Mesodermal cell (in vitro differentiated cells): Measurements from ENCODE around the gene DOCK4.

ENCODE experiments used
- H3K27ac ChIP-seq: 2 replicates; pipeline ENCODE4 v1.7.0; 2013; ENCODE audit warnings: mild to moderate bottlenecking, low read depth, low read length, moderate library complexity; ENCODE audit not compliant: severe bottlenecking
- H3K36me3 ChIP-seq: 2 replicates; pipeline ENCODE4 v1.7.1; 2013; ENCODE audit warnings: mild to moderate bottlenecking, low read length, moderate library complexity; ENCODE audit not compliant: control insufficient read depth, insufficient read depth
- H3K4me1 ChIP-seq: one replicate; pipeline ENCODE4 v1.7.1; 2013; ENCODE audit warnings: mild to moderate bottlenecking, low read length; ENCODE audit not compliant: insufficient read depth, control insufficient read depth, poor library complexity, severe bottlenecking
- H3K4me3 ChIP-seq: 2 replicates; pipeline ENCODE4 v1.7.0; 2013; ENCODE audit warnings: low read length, control low read depth, mild to moderate bottlenecking; ENCODE audit not compliant: insufficient read depth, poor library complexity, severe bottlenecking; ENCODE audit errors: extremely low read depth
- H3K9me3 ChIP-seq: 2 replicates; pipeline ENCODE4 v1.7.1; 2013; ENCODE audit warnings: mild to moderate bottlenecking, low read length, moderate library complexity; ENCODE audit not compliant: control insufficient read depth
- WGBS, 2 experiments: methylation state at CpG; one replicate each; pipeline ENCODE4 v1.1.5; 2013; ENCODE audit warnings: missing lambda C conversion rate in 2 of 2; ENCODE audit not compliant: insufficient coverage in 2 of 2; 5-methylcytosine and 5-hydroxymethylcytosine counted together

DOCK4 gene

DNA sequence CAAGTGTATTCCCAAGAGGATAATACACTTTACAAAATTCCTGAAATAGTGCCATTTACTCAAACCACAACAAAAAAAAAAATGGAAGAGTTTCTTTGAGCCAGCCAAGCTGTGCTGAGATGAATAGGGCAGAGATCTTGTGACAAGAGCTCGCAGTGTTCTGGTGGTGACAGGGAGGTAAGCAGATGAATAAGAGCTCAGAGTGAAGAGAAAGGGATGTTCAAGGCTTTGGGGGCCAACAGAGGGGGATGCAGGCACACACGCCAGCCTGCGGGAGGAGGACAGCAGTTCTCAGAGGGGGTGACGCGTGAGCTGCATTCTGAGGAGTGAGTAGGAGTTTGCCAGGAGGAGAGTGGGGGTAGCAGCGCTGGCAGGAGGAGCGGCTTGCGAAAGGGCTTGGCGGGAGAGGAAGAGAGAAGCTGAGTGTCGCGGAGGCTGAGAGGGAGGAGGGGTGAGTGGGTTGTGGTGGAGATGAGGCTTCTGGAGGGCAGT is 449.5 kb downstream of the DOCK4 start:
- 23 to 27% methylated on average over 10 to 11 of the region's 11 CpGs for WGBS, 2 experiments
- Histone ChIP-seq H3K4me3 (no peak overlapping the region), H3K4me1 (peaks cover 13% of the 10 kb centered on the region), H3K9me3 (no peaks in the 10 kb centered on the region), H3K36me3 (peaks cover 47% of the 10 kb centered on the region), H3K27ac (peak overlapping the region; percentile 13)

DNA sequence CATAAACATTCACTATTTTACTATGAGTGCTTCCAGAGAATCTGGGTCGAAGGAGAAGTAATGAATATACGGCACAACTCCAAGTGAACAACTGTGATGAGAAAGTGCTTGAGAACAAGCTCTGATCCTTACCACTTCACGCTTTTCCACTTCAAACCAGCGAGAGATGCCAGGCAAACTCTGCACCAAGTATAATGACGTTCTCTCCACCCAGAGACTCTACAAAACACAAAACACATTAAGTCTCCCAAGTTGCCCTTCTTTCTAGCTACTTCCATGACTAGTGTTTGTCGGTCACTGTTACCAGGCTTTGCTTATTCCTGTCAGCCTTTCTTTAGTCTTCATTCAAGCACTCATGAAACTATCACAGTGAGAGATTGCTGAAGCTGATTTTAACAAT is 450.8 kb downstream of the DOCK4 start:
- Histone ChIP-seq H3K9me3 (no peaks in the 10 kb centered on the region), H3K4me3 (no peak overlapping the region), H3K36me3 (peaks cover 46% of the 10 kb centered on the region), H3K27ac (no peak overlapping the region), H3K4me1 (peaks cover 13% of the 10 kb centered on the region)
- 81 to 94% methylated on average over 2 to 4 of the region's 6 CpGs for WGBS, 2 experiments

DNA sequence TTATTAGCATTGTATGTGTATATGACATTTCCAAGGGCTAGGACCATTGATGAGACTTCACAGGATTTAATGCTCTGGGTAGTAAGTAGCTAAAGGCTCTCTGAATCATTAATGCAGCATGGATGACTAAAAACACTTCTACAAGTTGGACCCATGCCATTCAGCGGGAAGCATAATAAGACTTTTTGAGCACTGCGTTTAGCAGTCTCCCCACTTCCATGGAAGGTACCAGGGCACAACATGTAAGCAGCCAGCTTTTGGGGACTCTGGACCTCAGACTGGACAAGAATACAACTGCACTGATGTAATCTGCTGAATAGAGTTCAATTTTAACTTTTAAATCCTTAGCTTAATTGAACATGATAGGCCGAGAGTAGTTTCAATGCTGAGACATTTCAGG is 452.2 kb downstream of the DOCK4 start:
- WGBS, 2 experiments, result 100% methylated on average over 2 of the region's 3 CpGs
- Histone ChIP-seq H3K36me3 (peaks cover 40% of the 10 kb centered on the region), H3K4me3 (no peak overlapping the region), H3K9me3 (no peaks in the 10 kb centered on the region), H3K27ac (no peak overlapping the region), H3K4me1 (peaks cover 13% of the 10 kb centered on the region)

DNA sequence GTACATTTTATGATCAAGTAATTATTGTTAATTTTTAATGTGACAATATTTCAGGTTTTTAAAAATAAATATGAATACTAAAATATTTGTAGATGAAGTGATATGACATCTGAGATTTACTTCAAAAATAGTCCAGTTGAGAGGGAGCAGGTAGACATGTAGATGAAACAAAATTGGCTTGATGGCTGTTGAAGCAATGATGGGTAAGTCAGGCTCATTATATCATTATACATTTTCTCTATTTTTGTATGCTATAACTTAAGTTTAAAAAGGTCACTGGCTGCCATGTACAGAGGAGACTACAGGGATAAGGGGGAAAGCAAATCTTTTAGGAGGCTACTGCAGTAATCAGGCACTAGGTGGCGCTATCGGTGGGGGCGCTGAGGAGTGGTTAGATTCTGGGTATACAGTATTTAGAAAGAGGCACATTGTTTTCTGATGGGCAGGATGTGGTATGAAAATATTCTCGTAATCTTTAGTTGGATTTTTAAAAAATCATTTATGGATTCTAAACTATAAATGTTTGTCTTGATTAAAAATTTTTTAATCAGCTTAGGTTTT is 454.1 kb downstream of the DOCK4 start:
- WGBS, 2 experiments, result 0 to 6% methylated on average over 3 of the region's 4 CpGs
- Histone ChIP-seq H3K4me1 (peaks cover 4% of the 10 kb centered on the region), H3K4me3 (no peak overlapping the region), H3K9me3 (no peaks in the 10 kb centered on the region), H3K27ac (no peak overlapping the region), H3K36me3 (peaks cover 32% of the 10 kb centered on the region)

DNA sequence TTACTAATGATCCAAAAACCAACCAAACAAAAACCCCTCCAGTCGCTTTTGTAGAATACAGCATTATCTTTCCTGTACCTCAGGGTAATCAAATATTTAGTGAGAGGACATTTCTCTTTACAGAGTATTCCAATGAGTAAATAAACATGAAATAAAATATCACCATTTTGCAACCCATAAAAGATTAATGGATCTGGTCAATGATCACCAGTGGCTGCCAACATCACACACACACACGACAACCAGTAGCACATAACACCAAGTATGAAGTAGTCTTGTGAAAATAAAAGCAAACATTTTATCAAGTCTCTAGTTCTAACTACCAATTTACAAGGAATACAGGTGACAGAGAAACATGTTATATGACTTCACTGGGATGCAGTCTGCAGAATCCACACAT is 455.3 kb downstream of the DOCK4 start:
- Histone ChIP-seq H3K27ac (no peak overlapping the region), H3K4me3 (no peak overlapping the region)
- WGBS, 2 experiments, result no CpG with 5 or more reads among the region's 2 CpGs

DNA sequence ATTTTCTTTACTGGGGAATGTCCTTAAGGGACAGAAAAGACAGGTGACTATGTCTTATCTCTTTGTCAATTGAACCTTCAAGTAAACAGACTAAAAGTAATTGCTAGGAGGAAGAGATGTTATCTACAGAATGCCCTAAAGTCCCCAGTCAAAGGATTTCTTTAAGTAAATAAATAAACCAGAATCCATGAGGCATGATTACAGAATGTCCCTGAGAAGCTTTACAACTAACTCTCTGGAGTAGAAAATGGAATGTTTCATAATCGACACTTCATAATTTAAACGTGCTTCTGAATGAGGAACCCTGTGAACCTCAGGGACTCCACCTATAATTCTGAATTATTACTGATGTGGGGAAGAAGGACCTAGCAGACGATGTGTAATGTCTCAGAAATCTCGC is 456.0 kb downstream of the DOCK4 start:
- 68 to 100% methylated on average over 2 of the region's 4 CpGs for WGBS, 2 experiments
- Histone ChIP-seq H3K4me1 (no peaks in the 10 kb centered on the region), H3K9me3 (no peaks in the 10 kb centered on the region), H3K27ac (no peak overlapping the region), H3K4me3 (no peak overlapping the region), H3K36me3 (peaks cover 43% of the 10 kb centered on the region)

More for the DNA sequence above, 455.3 kb downstream of the DOCK4 start:
- Histone ChIP-seq H3K36me3 (peaks cover 43% of the 10 kb centered on the region), H3K4me1 (no peaks in the 10 kb centered on the region), H3K9me3 (no peaks in the 10 kb centered on the region)

DNA sequence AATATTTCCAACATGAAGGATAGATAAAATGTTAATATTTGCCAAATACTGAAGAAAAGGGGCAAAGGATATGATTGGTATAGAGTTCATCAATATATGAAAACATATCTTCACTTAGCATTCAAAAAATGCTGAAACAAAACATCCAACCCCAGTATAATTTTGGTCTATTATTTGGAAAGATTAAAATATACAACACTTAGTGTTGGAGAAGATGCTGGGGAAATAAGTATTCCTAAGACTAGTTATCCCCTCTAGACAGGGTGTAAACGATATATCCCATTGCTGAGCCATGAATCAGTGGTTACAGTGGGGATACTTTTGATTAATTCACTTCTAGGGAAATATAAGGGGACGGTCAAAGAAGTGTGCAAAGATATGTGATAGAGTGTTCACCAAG is 456.6 kb downstream of the DOCK4 start:
- Histone ChIP-seq H3K4me1 (no peaks in the 10 kb centered on the region), H3K36me3 (peaks cover 40% of the 10 kb centered on the region), H3K9me3 (no peaks in the 10 kb centered on the region), H3K4me3 (no peak overlapping the region), H3K27ac (no peak overlapping the region)
- no CpG with 5 or more reads among the region's 2 CpGs for WGBS, 2 experiments

DNA sequence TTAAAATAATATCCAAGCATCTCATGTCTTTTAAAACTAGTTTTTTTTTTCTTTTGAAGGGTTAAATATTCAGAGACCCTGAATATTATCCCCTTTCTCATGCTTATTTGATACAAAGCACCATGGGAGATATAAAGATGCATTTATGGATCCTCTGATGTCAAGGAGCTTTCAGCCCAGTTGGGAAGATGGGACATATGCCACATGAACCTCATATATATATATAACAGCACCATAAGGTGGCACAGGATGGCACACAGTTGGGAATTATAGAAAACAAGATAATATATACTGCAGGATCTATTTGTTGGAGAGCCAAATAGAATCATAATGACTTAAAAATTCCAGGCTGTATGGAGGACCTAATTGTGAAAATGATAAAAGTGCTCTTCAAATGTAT is 458.5 kb downstream of the DOCK4 start:
- no peak overlapping the region for H3K4me3 ChIP-seq
- H3K9me3 ChIP-seq, result no peaks in the 10 kb centered on the region
- no peaks in the 10 kb centered on the region for H3K4me1 ChIP-seq
- H3K27ac ChIP-seq, result no peak overlapping the region
- peaks cover 52% of the 10 kb centered on the region for H3K36me3 ChIP-seq

DNA sequence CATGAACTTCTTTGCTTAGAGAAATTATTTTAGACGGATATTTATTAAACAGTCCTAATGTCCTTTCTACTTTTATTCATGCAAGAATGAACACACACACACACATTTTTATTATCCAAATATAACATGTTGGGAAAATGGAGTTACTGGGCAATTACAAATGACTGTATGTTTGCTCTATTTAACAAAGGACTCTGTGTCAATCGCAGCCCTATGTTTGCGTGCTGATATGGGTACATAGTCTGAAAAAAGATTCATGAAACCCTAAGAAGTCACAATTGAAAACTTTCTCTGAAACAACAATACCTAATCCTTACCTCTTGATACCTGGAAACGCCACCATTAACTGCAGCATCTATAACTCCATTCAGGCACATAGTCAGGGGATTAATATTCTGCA is 459.2 kb downstream of the DOCK4 start:
- WGBS, 2 experiments, result 100% methylated on average over 1 to 2 of the region's 4 CpGs
- H3K27ac ChIP-seq, result no peak overlapping the region
- H3K9me3 ChIP-seq, result no peaks in the 10 kb centered on the region
- H3K4me3 ChIP-seq, result no peak overlapping the region
- H3K36me3 ChIP-seq, result peaks cover 56% of the 10 kb centered on the region
- no peaks in the 10 kb centered on the region for H3K4me1 ChIP-seq

DNA sequence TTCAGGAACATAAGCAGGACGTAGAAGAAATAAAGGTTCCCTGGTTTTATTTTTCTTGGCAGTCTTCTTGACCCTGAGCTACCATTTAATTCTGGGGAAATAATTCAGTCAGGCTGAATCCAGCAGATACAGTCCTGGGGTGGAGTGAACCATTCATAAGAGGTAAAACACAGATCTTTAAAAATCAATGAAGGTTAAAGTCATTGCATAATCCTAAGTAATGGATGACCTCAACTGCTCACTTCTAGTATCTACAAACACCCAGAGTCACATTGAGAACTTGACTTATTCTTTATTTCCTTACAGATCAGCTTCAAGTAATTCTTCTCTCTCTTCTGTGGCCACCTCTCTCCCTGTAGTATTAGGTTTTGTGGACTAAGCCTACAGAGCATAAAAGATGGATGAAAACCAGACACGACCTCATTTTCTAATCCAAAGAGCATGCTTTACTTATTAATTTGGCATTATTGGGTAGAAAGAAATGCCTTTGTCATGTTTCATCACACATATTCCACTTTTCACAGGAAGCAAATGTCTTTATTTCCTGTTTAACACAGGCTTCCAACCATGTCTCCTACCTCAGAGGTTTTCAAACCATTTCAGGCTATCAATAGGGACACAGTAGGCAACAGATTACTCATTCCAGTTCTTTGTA is 461.6 kb downstream of the DOCK4 start:
- Histone ChIP-seq H3K4me1 (no peaks in the 10 kb centered on the region), H3K36me3 (peaks cover 61% of the 10 kb centered on the region), H3K4me3 (no peak overlapping the region), H3K9me3 (no peaks in the 10 kb centered on the region), H3K27ac (no peak overlapping the region)
- WGBS, 2 experiments, result 88 to 89% methylated on average over 1 of the region's 2 CpGs

DNA sequence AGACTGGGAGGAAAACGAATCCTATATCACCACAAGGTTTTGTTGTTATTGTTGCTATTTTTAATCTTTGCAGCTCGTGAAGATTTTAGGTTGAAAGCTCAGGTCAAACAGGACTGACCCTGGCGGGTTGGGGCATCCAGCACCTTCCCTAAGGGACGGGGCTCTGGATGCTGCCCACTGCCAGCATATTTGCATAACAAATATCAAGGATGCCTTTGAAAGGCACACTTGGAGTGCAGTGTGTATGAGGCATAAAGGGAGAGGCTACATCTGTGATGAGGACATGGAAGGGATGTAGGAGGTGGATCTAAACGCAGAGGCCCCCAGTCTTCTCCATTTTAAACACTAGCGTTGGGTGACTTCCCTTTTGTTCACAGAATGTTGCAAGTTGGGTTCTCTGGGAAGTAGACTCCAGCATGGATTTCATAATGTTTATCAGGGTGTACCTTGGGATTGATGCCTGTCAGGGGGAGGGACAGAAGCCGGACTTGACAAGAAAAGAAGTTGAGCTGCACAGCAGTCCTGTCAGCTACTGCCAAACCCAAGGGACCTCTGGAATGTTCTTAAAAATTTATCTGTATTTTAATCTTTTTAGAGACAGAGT is 462.9 kb downstream of the DOCK4 start:
- peaks cover 59% of the 10 kb centered on the region for H3K36me3 ChIP-seq
- H3K27ac ChIP-seq, result no peak overlapping the region
- WGBS, 2 experiments, result 72 to 76% methylated on average over 4 to 5 of the region's 7 CpGs
- H3K9me3 ChIP-seq, result no peaks in the 10 kb centered on the region
- no peak overlapping the region for H3K4me3 ChIP-seq
- no peaks in the 10 kb centered on the region for H3K4me1 ChIP-seq
